ENCODE data around the gene LEF1.
"Not testable (repeated sequence)": the region's sequence is repeated elsewhere in the genome, so short reads cannot be mapped to it uniquely, and the experiment has no call there.

LEF1 gene

GRCh38 chr4:108068442-108068841 is 100.3 kb downstream of the LEF1 start:
- DNase-seq (ENCODE audit: low read depth in 2 of 2) = no peak

GRCh38 chr4:108060686-108061321 is 107.9 kb downstream of the LEF1 start:
- DNase-seq (ENCODE audit: low read depth in 2 of 2) = no peak

- no peak for DNase-seq (ENCODE audit: low read depth in 2 of 2)
Observed at GRCh38 chr4:108060164-108060563, 108.6 kb downstream of the LEF1 start.

- no peak for DNase-seq (ENCODE audit: low read depth in 2 of 2)
Observed at GRCh38 chr4:108058685-108059440, 109.9 kb downstream of the LEF1 start.

GRCh38 chr4:108056418-108056817 is 112.3 kb downstream of the LEF1 start:
- no peak for DNase-seq (ENCODE audit: low read depth in 2 of 2)

GRCh38 chr4:108055787-108056186 is 112.9 kb downstream of the LEF1 start:
- no peak for DNase-seq (ENCODE audit: low read depth in 2 of 2)

GRCh38 chr4:108054025-108054638 is 114.6 kb downstream of the LEF1 start:
- no peak for DNase-seq (ENCODE audit: low read depth in 2 of 2)

- no peak for DNase-seq (ENCODE audit: low read depth in 2 of 2)
Observed at GRCh38 chr4:108053251-108053711, 115.5 kb downstream of the LEF1 start.

- DNase-seq (ENCODE audit: low read depth in 2 of 2) = no peak
Observed at GRCh38 chr4:108052558-108053120, 116.1 kb downstream of the LEF1 start.

- no peak for DNase-seq (ENCODE audit: low read depth in 2 of 2)
Observed at GRCh38 chr4:108051343-108051742, 117.4 kb downstream of the LEF1 start.

GRCh38 chr4:108050166-108051111 is 118.3 kb downstream of the LEF1 start:
- DNase-seq (ENCODE audit: low read depth in 2 of 2) = not testable (repeated sequence)

- no peak for DNase-seq (ENCODE audit: low read depth in 2 of 2)
Observed at GRCh38 chr4:108049406-108049805, 119.3 kb downstream of the LEF1 start.

- no peak for DNase-seq (ENCODE audit: low read depth in 2 of 2)
Observed at GRCh38 chr4:108048997-108049396, 119.7 kb downstream of the LEF1 start.

- DNase-seq (ENCODE audit: low read depth in 2 of 2) = no peak
Observed at GRCh38 chr4:108048157-108048556, 120.6 kb downstream of the LEF1 start.

- DNase-seq (ENCODE audit: low read depth in 2 of 2) = no peak
Observed at GRCh38 chr4:108047199-108047598, 121.5 kb downstream of the LEF1 start.

- DNase-seq (ENCODE audit: low read depth in 2 of 2) = no peak
Observed at GRCh38 chr4:108045687-108046024, 123.1 kb downstream of the LEF1 start.

- DNase-seq (ENCODE audit: low read depth in 2 of 2) = no peak
Observed at GRCh38 chr4:108044951-108045686, 123.6 kb downstream of the LEF1 start.

GRCh38 chr4:108043526-108043925 is 125.2 kb downstream of the LEF1 start:
- DNase-seq (ENCODE audit: low read depth in 2 of 2) = no peak

GRCh38 chr4:108042927-108043326 is 125.8 kb downstream of the LEF1 start:
- no peak for DNase-seq (ENCODE audit: low read depth in 2 of 2)

GRCh38 chr4:108037884-108038283 is 130.8 kb downstream of the LEF1 start:
- DNase-seq (ENCODE audit: low read depth in 2 of 2) = no peak

- peak in 1 of 2 donors; percentile 23 for DNase-seq (ENCODE audit: low read depth in 2 of 2)
Observed at GRCh38 chr4:108036213-108036612, 132.5 kb downstream of the LEF1 start.
